GM18498 (cell line): ENCODE data around the gene NXPH3.
"Not testable (repeated sequence)": the region's sequence is repeated elsewhere in the genome, so short reads cannot be mapped to it uniquely, and the experiment has no call there.

Experiments used
- ATAC-seq: cut with Tn5 transposase; IDR thresholded peaks from one replicate; pipeline ENCODE4 v1.9.1; 2021; ENCODE audit warnings: mild to moderate bottlenecking, moderate library complexity; ENCODE audit not compliant: unreplicated experiment

NXPH3 gene

GRCh38 chr17:49575679-49576087, at the start of gene NXPH3:
TSS of gene NXPH3 (plus strand) at chr17:49575871. CDS start at chr17:49576220, 349 bp downstream.
- no peak for ATAC-seq

- no peak for ATAC-seq
These were observed 47.6 kb upstream of the NXPH3 start for GRCh38 chr17:49527927-49528651.

GRCh38 chr17:49528966-49529365, 46.7 kb upstream of the NXPH3 start:
- ATAC-seq = no peak

- no peak for ATAC-seq
These were observed 45.6 kb upstream of the NXPH3 start for GRCh38 chr17:49530118-49530517.

- ATAC-seq = no peak
These were observed 31.8 kb upstream of the NXPH3 start for GRCh38 chr17:49543860-49544259.

GRCh38 chr17:49545007-49545660, 30.5 kb upstream of the NXPH3 start:
- no peak for ATAC-seq

GRCh38 chr17:49545806-49546545, 29.7 kb upstream of the NXPH3 start:
- ATAC-seq = no peak

- ATAC-seq = no peak
These were observed 28.8 kb upstream of the NXPH3 start for GRCh38 chr17:49546546-49547535.

- no peak for ATAC-seq
These were observed 28.1 kb upstream of the NXPH3 start for GRCh38 chr17:49547566-49547965.

GRCh38 chr17:49548051-49548505, 27.6 kb upstream of the NXPH3 start:
- no peak for ATAC-seq

GRCh38 chr17:49548506-49549310, 27.0 kb upstream of the NXPH3 start:
- ATAC-seq = no peak

- ATAC-seq = no peak
These were observed 26.4 kb upstream of the NXPH3 start for GRCh38 chr17:49549311-49549605.

- ATAC-seq = no peak
These were observed 25.7 kb upstream of the NXPH3 start for GRCh38 chr17:49549691-49550678.

- ATAC-seq = not testable (repeated sequence)
These were observed 24.9 kb upstream of the NXPH3 start for GRCh38 chr17:49550764-49551163.

GRCh38 chr17:49551221-49552069, 24.2 kb upstream of the NXPH3 start:
- no peak for ATAC-seq

GRCh38 chr17:49552070-49552751, 23.5 kb upstream of the NXPH3 start:
- no peak for ATAC-seq

- no peak for ATAC-seq
These were observed 21.9 kb upstream of the NXPH3 start for GRCh38 chr17:49553676-49554335.
